IMR-90 (cell line): Measurements from ENCODE around the gene HDX. TPM values are rescaled to one million over a fixed set of nuclear protein-coding genes. Genes with fewer than 3 reads are reported as not detected.

Experiments
- ATAC-seq: fragments of 200-7000 bp; cut with Tn5 transposase; 2 replicates; pipeline ENCODE4 v1.9.1; 2020; ENCODE audit warnings: low read depth, mild to moderate bottlenecking, moderate library complexity
- BruUV-seq: library from RNA; stranded (reverse); fragments of 400-500 nt; replicated peaks from 2 replicates; lab custom pipeline; 2021; lab: Mats Ljungman, UMichigan
- CTCF ChIA-PET: fragments of 300-600 bp; formaldehyde crosslinking; extraction: SDS; loops from one replicate; lab custom pipeline; 2021; ENCODE audit warnings: antibody characterized with exemption; lab: Yijun Ruan, JAX
- POLR2A ChIA-PET: fragments of 300-600 bp; sonication (Branson Sonifier 250); formaldehyde crosslinking; loops from one replicate; lab custom pipeline; 2022; ENCODE audit warnings: antibody characterized with exemption; ENCODE audit not compliant: unreplicated experiment; lab: Charles Lee
- DNase-seq: peaks from one replicate; pipeline ENCODE4 v3.0.0; 2013
- H2AFZ ChIP-seq: replicated peaks from 2 replicates; pipeline ENCODE3; 2013; ENCODE audit warnings: low read length, mild to moderate bottlenecking; ENCODE audit not compliant: poor library complexity
- H2AK5ac ChIP-seq: 2 replicates; pipeline ENCODE4 v1.6.1; 2013; ENCODE audit warnings: low read depth, low read length, inconsistent platforms
- H2AK9ac ChIP-seq: replicated peaks from 2 replicates; pipeline ENCODE3; 2013; ENCODE audit warnings: mild to moderate bottlenecking, low read depth, low read length, moderate library complexity; ENCODE audit not compliant: poor library complexity
- H2BK120ac ChIP-seq: 2 replicates; pipeline ENCODE4 v1.6.1; 2013; ENCODE audit warnings: low read depth, low read length, inconsistent platforms
- H2BK15ac ChIP-seq: 3 replicates; pipeline ENCODE4 v1.6.1; 2013; ENCODE audit warnings: low read depth, low read length, inconsistent platforms
- H2BK20ac ChIP-seq: 2 replicates; pipeline ENCODE4 v1.6.1; 2013; ENCODE audit warnings: low read depth, mild to moderate bottlenecking, inconsistent platforms, low read length, moderate library complexity
- H2BK5ac ChIP-seq: 2 replicates; pipeline ENCODE4 v1.6.1; 2013; ENCODE audit warnings: mild to moderate bottlenecking, low read depth, low read length, inconsistent platforms; ENCODE audit not compliant: poor library complexity, severe bottlenecking
- H3K14ac ChIP-seq: replicated peaks from 2 replicates; pipeline ENCODE4 v1.6.1; 2013; ENCODE audit warnings: low read depth, low read length, inconsistent platforms
- H3K18ac ChIP-seq: 2 replicates; pipeline ENCODE4 v1.6.1; 2013; ENCODE audit warnings: low read depth, low read length, control low read depth
- H3K23ac ChIP-seq: 2 replicates; pipeline ENCODE4 v1.6.1; 2013; ENCODE audit warnings: low read depth, low read length, inconsistent platforms
- H3K27ac ChIP-seq: 2 replicates; pipeline ENCODE4 v1.5.1; 2013; ENCODE audit warnings: mild to moderate bottlenecking, control low read depth, low read length; ENCODE audit not compliant: insufficient read depth
- H3K27me3 ChIP-seq: 2 replicates; pipeline ENCODE4 v1.6.1; 2013; ENCODE audit warnings: low read length; ENCODE audit not compliant: control insufficient read depth, insufficient read depth
- H3K36me3 ChIP-seq: 2 replicates; pipeline ENCODE4 v1.6.1; 2013; ENCODE audit warnings: low read length, mixed read lengths; ENCODE audit not compliant: control insufficient read depth, insufficient read depth
- H3K4ac ChIP-seq: 2 replicates; pipeline ENCODE4 v1.6.1; 2013; ENCODE audit warnings: low read depth, low read length, inconsistent platforms
- H3K4me1 ChIP-seq: 2 replicates; pipeline ENCODE4 v1.6.1; 2013; ENCODE audit warnings: low read length, mixed read lengths; ENCODE audit not compliant: control insufficient read depth, insufficient read depth
- H3K4me2 ChIP-seq: 2 replicates; pipeline ENCODE4 v1.6.1; 2013; ENCODE audit warnings: low read depth, mild to moderate bottlenecking, control low read depth, low read length, moderate library complexity
- H3K4me3 ChIP-seq: 2 replicates; pipeline ENCODE4 v1.5.1; 2013; ENCODE audit warnings: low read depth, mild to moderate bottlenecking, control low read depth, low read length, moderate library complexity; ENCODE audit not compliant: insufficient read depth
- H3K56ac ChIP-seq: 2 replicates; pipeline ENCODE4 v1.6.1; 2013; ENCODE audit warnings: low read length, inconsistent platforms; ENCODE audit not compliant: insufficient read depth; ENCODE audit errors: extremely low read depth
- H3K79me1 ChIP-seq, 2 experiments: 2 replicates each; pipeline ENCODE4 v1.6.1; 2013; ENCODE audit warnings: low read length in 2 of 2, inconsistent platforms in 1 of 2, low read depth in 1 of 2
- H3K9ac ChIP-seq: 2 replicates; pipeline ENCODE4 v1.6.1; 2013; ENCODE audit warnings: low read depth, low read length, control low read depth
- H3K9me1 ChIP-seq: 2 replicates; pipeline ENCODE4 v1.6.1; 2013; ENCODE audit warnings: low read length, inconsistent platforms; ENCODE audit not compliant: insufficient read depth
- H3K9me3 ChIP-seq: 2 replicates; pipeline ENCODE4 v1.6.1; 2013; ENCODE audit warnings: low read length; ENCODE audit not compliant: control insufficient read depth, insufficient read depth
- H4K20me1 ChIP-seq: 2 replicates; pipeline ENCODE4 v1.6.1; 2013; ENCODE audit warnings: low read length, inconsistent platforms; ENCODE audit not compliant: insufficient read depth
- H4K5ac ChIP-seq: 2 replicates; pipeline ENCODE4 v1.6.1; 2013; ENCODE audit warnings: mild to moderate bottlenecking, low read depth, low read length, control low read depth
- H4K8ac ChIP-seq, 2 experiments: 2 replicates each; pipeline ENCODE4 v1.6.1; 2013; ENCODE audit warnings: low read depth in 2 of 2, low read length in 2 of 2, control low read depth in 1 of 2, inconsistent platforms in 1 of 2
- H4K91ac ChIP-seq: 2 replicates; pipeline ENCODE4 v1.6.1; 2013; ENCODE audit warnings: low read depth, low read length, inconsistent platforms; ENCODE audit not compliant: insufficient read depth
- BHLHE40 ChIP-seq: fragments of 150-350 bp; IDR thresholded peaks from 2 replicates; pipeline ENCODE4 v1.6.1; 2016; ENCODE audit warnings: mild to moderate bottlenecking, low read depth, low read length
- CEBPB ChIP-seq: IDR thresholded peaks from 2 replicates; pipeline ENCODE4 v1.6.1; 2012; ENCODE audit warnings: low read depth, low read length, improper control_type of control experiment
- CHD1 ChIP-seq: IDR thresholded peaks from 2 replicates; pipeline ENCODE4 v1.6.1; 2012; ENCODE audit warnings: low read depth, low read length, improper control_type of control experiment
- CTCF ChIP-seq: conservative IDR thresholded peaks from 2 replicates; pipeline ENCODE4 v1.5.1; 2012; ENCODE audit warnings: mild to moderate bottlenecking, low read depth, low read length, improper control_type of control experiment
- ELK1 ChIP-seq: fragments of 150-350 bp; IDR thresholded peaks from 2 replicates; pipeline ENCODE4 v1.6.1; 2016; ENCODE audit warnings: low read depth, mild to moderate bottlenecking, low read length, moderate library complexity, borderline replicate concordance
- FOS ChIP-seq: fragments of 150-350 bp; IDR thresholded peaks from 2 replicates; pipeline ENCODE4 v1.6.1; 2016; ENCODE audit warnings: low read depth, low read length
- MAFK ChIP-seq: IDR thresholded peaks from 2 replicates; pipeline ENCODE4 v1.6.1; 2012; ENCODE audit warnings: low read depth, low read length, improper control_type of control experiment
- MAZ ChIP-seq: IDR thresholded peaks from 2 replicates; pipeline ENCODE4 v1.6.1; 2012; ENCODE audit warnings: low read depth, mild to moderate bottlenecking, low read length, improper control_type of control experiment, moderate library complexity, borderline replicate concordance
- MXI1 ChIP-seq: IDR thresholded peaks from 2 replicates; pipeline ENCODE4 v1.6.1; 2012; ENCODE audit warnings: low read depth, mild to moderate bottlenecking, low read length, moderate library complexity, borderline replicate concordance
- NFE2L2 ChIP-seq: fragments of 150-350 bp; IDR thresholded peaks from 2 replicates; pipeline ENCODE4 v1.6.1; 2016; ENCODE audit warnings: low read depth, mild to moderate bottlenecking, low read length
- POLR2A ChIP-seq: IDR thresholded peaks from 2 replicates; pipeline ENCODE4 v1.6.1; 2012; ENCODE audit warnings: mild to moderate bottlenecking, low read depth, low read length
- RAD21 ChIP-seq: IDR thresholded peaks from 2 replicates; pipeline ENCODE4 v1.6.1; 2012; ENCODE audit warnings: low read length, improper control_type of control experiment
- RCOR1 ChIP-seq: IDR thresholded peaks from 2 replicates; pipeline ENCODE4 v1.6.1; 2012; ENCODE audit warnings: mild to moderate bottlenecking, low read length, improper control_type of control experiment; ENCODE audit not compliant: insufficient replicate concordance
- RFX5 ChIP-seq: IDR thresholded peaks from 2 replicates; pipeline ENCODE4 v1.8.0; 2012; ENCODE audit warnings: low read depth, mild to moderate bottlenecking, low read length, moderate library complexity
- SMC3 ChIP-seq: fragments of 150-350 bp; IDR thresholded peaks from 2 replicates; pipeline ENCODE4 v1.6.1; 2016; ENCODE audit warnings: low read depth, mild to moderate bottlenecking, antibody characterized with exemption, low read length, moderate library complexity
- USF2 ChIP-seq: fragments of 150-350 bp; IDR thresholded peaks from 2 replicates; pipeline ENCODE4 v1.6.1; 2017; ENCODE audit warnings: mild to moderate bottlenecking, antibody characterized with exemption, low read length, low read depth
- WGBS, 2 experiments: methylation state at CpG; one replicate each; pipeline versions ENCODE4 v1.1.5 to v1.1.7; 2013; ENCODE audit warnings: missing lambda C conversion rate in 2 of 2; ENCODE audit not compliant: insufficient read length in 1 of 2; ENCODE audit errors: extremely low coverage in 2 of 2; 5-methylcytosine and 5-hydroxymethylcytosine counted together
- dilution Hi-C: fragments of 300-500 bp; cut with HindIII; formaldehyde crosslinking; loops from one replicate; pipeline ENCODE4 v1.14.3; 2018; ENCODE audit warnings: low sequenced_read_pairs; ENCODE audit not compliant: unreplicated experiment
- in situ Hi-C: fragments of 300-500 bp; cut with MboI; formaldehyde crosslinking; loops from 3 replicates; pipeline ENCODE4 v1.14.3; 2019; ENCODE audit warnings: low sequenced_read_pairs, inconsistent platforms, mixed read lengths
- intact Hi-C: fragments of 100-400 bp; cut with micrococcal nuclease; formaldehyde crosslinking; loops from 2 replicates; pipeline ENCODE4 v1.10.0; 2022
- polyA plus RNA-seq, 3 experiments: library from polyadenylated mRNA; depleted of rRNA; stranded (reverse); fragments of >200 nt; gene quantifications; 2 replicates each; pipeline ENCODE4 v1.2.3, GENCODE V29; 2012; ENCODE audit warnings: low replicate concordance in 1 of 3
- total RNA-seq: library from RNA; depleted of rRNA; stranded (reverse); fragments of >200 nt; gene quantifications from 2 replicates; pipeline ENCODE4 v1.2.3, GENCODE V29; 2012

Gene HDX
- total and polyA plus RNA-seq, 2 of the 4 experiments (the other 2 are of a cell fraction) = 1.8 to 11.8 TPM

GRCh38 chrX:84358271-84358670 is 144.0 kb downstream of the HDX start:
- no CpG with 5 or more reads among the region's 1 CpG for WGBS, 2 experiments
- ATAC-seq = no peak
- ChIA-PET CTCF (interaction anchor here (0.7 to 1.1 kb wide), 3 partner anchors 13 to 50 kb away, joined by 3 read pairs; no protein-coding TSS in a partner anchor), POLR2A (no interaction called here)
- no peaks in the 10 kb centered on the region for H3K36me3 ChIP-seq
- H3K23ac ChIP-seq = no peak overlapping the region
- no peak overlapping the region for H3K18ac ChIP-seq
- H4K91ac ChIP-seq = no peak overlapping the region
- H3K27me3 ChIP-seq = no peaks in the 10 kb centered on the region
- no peak overlapping the region for H3K4me2 ChIP-seq
- H3K9ac ChIP-seq = no peak overlapping the region
- H3K79me1 ChIP-seq = no peaks in the 10 kb centered on the region
- no peak overlapping the region for H4K5ac ChIP-seq
- H2BK120ac ChIP-seq = no peak overlapping the region
- no peak overlapping the region for H2BK15ac ChIP-seq
- no peaks in the 10 kb centered on the region for H4K20me1 ChIP-seq
- BruUV-seq = no TSS peak
- no peak overlapping the region for H4K8ac ChIP-seq
- no peak overlapping the region for H3K14ac ChIP-seq
- no peak for DNase-seq
- TF ChIP-seq FOS (no peak), MAZ (no peak), POLR2A (no peak), ELK1 (no peak), SMC3 (no peak), CHD1 (no peak), RFX5 (no peak), USF2 (no peak), NFE2L2 (no peak), RAD21 (no peak), CEBPB (no peak), MAFK (no peak), MXI1 (no peak), RCOR1 (no peak), BHLHE40 (no peak), CTCF (no peak)
- intact Hi-C loops (no loop called here), in situ Hi-C loops (no loop called here), dilution Hi-C loops (no loop called here)
- no peak overlapping the region for H3K56ac ChIP-seq
- H3K4ac ChIP-seq = no peak overlapping the region
- H3K9me1 ChIP-seq = no peaks in the 10 kb centered on the region
- no peak overlapping the region for H2AK9ac ChIP-seq
- no peak overlapping the region for H3K27ac ChIP-seq
- no peak overlapping the region for H2AFZ ChIP-seq
- no peak overlapping the region for H2AK5ac ChIP-seq
- H3K4me3 ChIP-seq = no peak overlapping the region
- no peaks in the 10 kb centered on the region for H3K9me3 ChIP-seq
- no peak overlapping the region for H2BK5ac ChIP-seq
- no peaks in the 10 kb centered on the region for H3K4me1 ChIP-seq
- H2BK20ac ChIP-seq = no peak overlapping the region
